PC-9 (cell line): Measurements from ENCODE around the gene LRRTM3. TPM values are rescaled to one million over a fixed set of nuclear protein-coding genes. Genes with fewer than 3 reads are reported as not detected.
A peak's percentile ranks its signal among the peaks of the same experiment; 100 is the strongest.

Experiments
- Bru-seq: library from RNA; stranded (reverse); fragments of 400-500 nt; gene quantifications from one replicate; lab custom pipeline; 2021; lab: Mats Ljungman, UMichigan
- BruChase-seq, 2 experiments: library from RNA; stranded (reverse); fragments of 400-500 nt; gene quantifications; one replicate each; lab custom pipeline; 2021; lab: Mats Ljungman, UMichigan
- BruUV-seq: library from RNA; stranded (reverse); fragments of 400-500 nt; replicated peaks from 2 replicates; lab custom pipeline; 2021; lab: Mats Ljungman, UMichigan
- CTCF ChIA-PET: fragments of 300-600 bp; sonication (Branson Sonifier 250); formaldehyde crosslinking; loops from one replicate; lab custom pipeline; 2022; ENCODE audit warnings: antibody characterized with exemption; lab: Charles Lee
- POLR2A ChIA-PET: fragments of 300-600 bp; sonication (Branson Sonifier 250); formaldehyde crosslinking; loops from one replicate; lab custom pipeline; 2022; ENCODE audit warnings: antibody characterized with exemption; ENCODE audit not compliant: unreplicated experiment; lab: Charles Lee
- DNase-seq, 2 experiments: peaks; one replicate each; pipeline versions ENCODE4 v3.0.0 to v3.0.0-alpha.2; 2015 to 2022; ENCODE audit warnings: mixed read lengths in 1 of 2
- H2AFZ ChIP-seq: fragments of 200-600 bp; sonication (generic); 2 replicates; pipeline ENCODE4 v1.8.1; 2017; ENCODE audit warnings: antibody characterized with exemption
- H3F3A ChIP-seq: fragments of 200-600 bp; sonication (generic); 2 replicates; pipeline ENCODE4 v1.8.1; 2017; ENCODE audit warnings: antibody characterized with exemption, mild to moderate bottlenecking, low read depth; ENCODE audit not compliant: insufficient read depth
- H3K27ac ChIP-seq: fragments of 200-600 bp; sonication (generic); 2 replicates; pipeline ENCODE4 v1.6.1; 2016; ENCODE audit warnings: mixed run types
- H3K27me3 ChIP-seq: fragments of 200-600 bp; sonication (generic); 2 replicates; pipeline ENCODE4 v1.6.1; 2016; ENCODE audit warnings: low read depth, mixed run types; ENCODE audit not compliant: insufficient read depth
- H3K36me3 ChIP-seq: fragments of 200-600 bp; sonication (generic); 2 replicates; pipeline ENCODE4 v1.6.1; 2016; ENCODE audit warnings: low read depth, mixed run types
- H3K4me1 ChIP-seq: fragments of 200-600 bp; sonication (generic); replicated peaks from 2 replicates; pipeline ENCODE4 v1.6.1; 2016; ENCODE audit warnings: mixed run types; ENCODE audit not compliant: insufficient read depth
- H3K4me2 ChIP-seq: fragments of 200-600 bp; sonication (generic); 2 replicates; pipeline ENCODE4 v1.6.1; 2017; ENCODE audit warnings: mixed run types
- H3K4me3 ChIP-seq: fragments of 200-600 bp; sonication (generic); 2 replicates; pipeline ENCODE4 v1.6.1; 2016; ENCODE audit warnings: mixed run types
- H3K79me2 ChIP-seq: fragments of 200-600 bp; sonication (generic); 2 replicates; pipeline ENCODE4 v1.6.1; 2017; ENCODE audit warnings: low read depth, mixed run types
- H3K9me2 ChIP-seq: fragments of 200-600 bp; sonication (generic); 2 replicates; pipeline ENCODE4 v1.8.1; 2017; ENCODE audit warnings: mild to moderate bottlenecking; ENCODE audit not compliant: insufficient read depth
- H3K9me3 ChIP-seq: fragments of 200-600 bp; sonication (generic); 2 replicates; pipeline ENCODE4 v1.8.1; 2016; ENCODE audit warnings: low read depth; ENCODE audit not compliant: insufficient read depth
- H4K20me1 ChIP-seq: fragments of 200-600 bp; sonication (generic); 2 replicates; pipeline ENCODE4 v1.8.1; 2017; ENCODE audit not compliant: insufficient read depth
- EZH2 ChIP-seq: fragments of 200-600 bp; sonication (generic); IDR thresholded peaks from 2 replicates; pipeline ENCODE4 v1.8.0; 2017; ENCODE audit warnings: antibody characterized with exemption, low read depth
- intact Hi-C: fragments of 100-400 bp; cut with micrococcal nuclease; formaldehyde crosslinking; loops from one replicate; pipeline ENCODE4 v1.10.0; 2022; ENCODE audit not compliant: unreplicated experiment
- long read RNA-seq: library from polyadenylated mRNA; stranded (forward); transcript quantifications from one replicate; pipeline ENCODE4 v2.0.0, GENCODE V29; 2022
- total RNA-seq: library from RNA; stranded (reverse); gene quantifications from 2 replicates; pipeline ENCODE4 v1.2.3, GENCODE V29; 2021
- TF ChIP-seq, protein P1 (sequence below): fragments of 200-600 bp; sonication (generic); conservative IDR thresholded peaks from 2 replicates; pipeline ENCODE4 v1.6.1; 2017; ENCODE audit warnings: mixed run types, antibody characterized with exemption, mild to moderate bottlenecking, moderate library complexity

The LRRTM3 gene
- total RNA-seq (not detected in 2 replicates), Bru-seq, nascent RNA (percentile 3 among the genes with signal in this experiment), BruChase-seq, experiment 1, labeled RNA remaining after a 2-hour chase (percentile 2 among the genes with signal in this experiment), BruChase-seq, experiment 2, labeled RNA remaining after a 6-hour chase (percentile 4 among the genes with signal in this experiment)
- long read RNA-seq = 0 reads

- TF ChIP-seq EZH2 = no peak
- TF ChIP-seq, protein P1, sequence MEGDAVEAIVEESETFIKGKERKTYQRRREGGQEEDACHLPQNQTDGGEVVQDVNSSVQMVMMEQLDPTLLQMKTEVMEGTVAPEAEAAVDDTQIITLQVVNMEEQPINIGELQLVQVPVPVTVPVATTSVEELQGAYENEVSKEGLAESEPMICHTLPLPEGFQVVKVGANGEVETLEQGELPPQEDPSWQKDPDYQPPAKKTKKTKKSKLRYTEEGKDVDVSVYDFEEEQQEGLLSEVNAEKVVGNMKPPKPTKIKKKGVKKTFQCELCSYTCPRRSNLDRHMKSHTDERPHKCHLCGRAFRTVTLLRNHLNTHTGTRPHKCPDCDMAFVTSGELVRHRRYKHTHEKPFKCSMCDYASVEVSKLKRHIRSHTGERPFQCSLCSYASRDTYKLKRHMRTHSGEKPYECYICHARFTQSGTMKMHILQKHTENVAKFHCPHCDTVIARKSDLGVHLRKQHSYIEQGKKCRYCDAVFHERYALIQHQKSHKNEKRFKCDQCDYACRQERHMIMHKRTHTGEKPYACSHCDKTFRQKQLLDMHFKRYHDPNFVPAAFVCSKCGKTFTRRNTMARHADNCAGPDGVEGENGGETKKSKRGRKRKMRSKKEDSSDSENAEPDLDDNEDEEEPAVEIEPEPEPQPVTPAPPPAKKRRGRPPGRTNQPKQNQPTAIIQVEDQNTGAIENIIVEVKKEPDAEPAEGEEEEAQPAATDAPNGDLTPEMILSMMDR = peak; percentile 60
- H3F3A ChIP-seq = no peaks in the 10 kb centered on the region
- no peaks in the 10 kb centered on the region for H3K79me2 ChIP-seq
- no peaks in the 10 kb centered on the region for H3K9me3 ChIP-seq
- H2AFZ ChIP-seq = no peak within 1 kb of the TSS
- ChIA-PET CTCF (interaction anchor here (0.6 to 0.9 kb wide), 3 partner anchors 9 to 854 kb away, joined by 3 to 17 read pairs (median 4); no protein-coding TSS in a partner anchor), POLR2A (no interaction called here)
- H3K27me3 ChIP-seq = no peaks in the 10 kb centered on the region; the same call in 1 of the 2 replicates
- H3K4me1 ChIP-seq = no peaks in the 10 kb centered on the region
- peak in 1 of 2 experiments; percentile 41 for DNase-seq
- H4K20me1 ChIP-seq = no peaks in the 10 kb centered on the region
- no peak within 1 kb of the TSS for H3K27ac ChIP-seq
- H3K4me3 ChIP-seq = no peak within 1 kb of the TSS
- no peaks in the 10 kb centered on the region for H3K36me3 ChIP-seq
- no peaks in the 10 kb centered on the region for H3K9me2 ChIP-seq
- intact Hi-C loops = loop anchor here (1.0 to 10.0 kb wide), 5 partner anchors 91 to 744 kb away; no protein-coding TSS in a partner anchor
- no peak within 1 kb of the TSS for H3K4me2 ChIP-seq
- BruUV-seq = no TSS peak
Measured at GRCh38 chr10:66925896-66926715, at the start of gene LRRTM3. TSS of gene LRRTM3 (plus strand) at chr10:66926036.

GRCh38 chr10:66877361-66877760 is 48.5 kb upstream of the LRRTM3 start:
- Histone ChIP-seq H3K36me3 (no peaks in the 10 kb centered on the region), H3K9me3 (no peaks in the 10 kb centered on the region), H3K27me3 (no peaks in the 10 kb centered on the region), H2AFZ (no peak overlapping the region), H3K4me2 (no peak overlapping the region), H3K4me3 (no peak overlapping the region), H4K20me1 (no peaks in the 10 kb centered on the region), H3K27ac (no peak overlapping the region), H3K9me2 (no peaks in the 10 kb centered on the region), H3K79me2 (no peaks in the 10 kb centered on the region), H3F3A (no peaks in the 10 kb centered on the region), H3K4me1 (no peaks in the 10 kb centered on the region)
- POLR2A ChIA-PET = no interaction called here
- no TSS peak for BruUV-seq
- CTCF ChIA-PET = no interaction called here
- DNase-seq = no peak
- TF ChIP-seq, protein P1 = no peak
- TF ChIP-seq EZH2 = no peak
- intact Hi-C loops = no loop called here

DNA sequence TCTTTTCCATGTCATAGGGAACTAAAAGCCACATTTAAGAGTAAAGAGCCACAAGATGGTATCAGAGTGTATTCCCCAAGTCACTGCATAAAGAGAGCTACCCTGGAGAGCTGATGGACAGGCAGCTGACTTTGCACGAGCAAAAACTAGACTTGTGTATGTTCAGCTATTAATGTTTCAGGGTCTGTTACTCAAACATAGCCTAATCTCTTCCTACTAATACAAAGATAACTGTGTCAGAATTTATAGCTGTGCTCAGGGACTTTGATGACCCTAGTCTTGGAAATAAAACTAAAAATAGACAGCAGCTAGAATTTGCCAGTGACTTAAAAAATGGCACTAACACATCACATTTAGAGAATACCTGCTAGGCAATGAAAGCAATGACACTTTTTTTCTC is 45.5 kb upstream of the LRRTM3 start:
- H3F3A ChIP-seq = no peaks in the 10 kb centered on the region
- BruUV-seq = no TSS peak
- H3K79me2 ChIP-seq = no peaks in the 10 kb centered on the region
- intact Hi-C loops = no loop called here
- no peak overlapping the region for H3K4me2 ChIP-seq
- no peak for DNase-seq
- no peak overlapping the region for H3K27ac ChIP-seq
- no peaks in the 10 kb centered on the region for H3K9me3 ChIP-seq
- CTCF ChIA-PET = no interaction called here
- no peaks in the 10 kb centered on the region for H3K27me3 ChIP-seq
- H3K4me3 ChIP-seq = no peak overlapping the region
- no peaks in the 10 kb centered on the region for H3K4me1 ChIP-seq
- no peak for TF ChIP-seq EZH2
- TF ChIP-seq, protein P1 = no peak
- H4K20me1 ChIP-seq = no peaks in the 10 kb centered on the region
- POLR2A ChIA-PET = no interaction called here
- no peak overlapping the region for H2AFZ ChIP-seq
- H3K36me3 ChIP-seq = no peaks in the 10 kb centered on the region
- H3K9me2 ChIP-seq = no peaks in the 10 kb centered on the region
